Measurements from ENCODE around the gene ZNF678.

The ZNF678 gene

DNA sequence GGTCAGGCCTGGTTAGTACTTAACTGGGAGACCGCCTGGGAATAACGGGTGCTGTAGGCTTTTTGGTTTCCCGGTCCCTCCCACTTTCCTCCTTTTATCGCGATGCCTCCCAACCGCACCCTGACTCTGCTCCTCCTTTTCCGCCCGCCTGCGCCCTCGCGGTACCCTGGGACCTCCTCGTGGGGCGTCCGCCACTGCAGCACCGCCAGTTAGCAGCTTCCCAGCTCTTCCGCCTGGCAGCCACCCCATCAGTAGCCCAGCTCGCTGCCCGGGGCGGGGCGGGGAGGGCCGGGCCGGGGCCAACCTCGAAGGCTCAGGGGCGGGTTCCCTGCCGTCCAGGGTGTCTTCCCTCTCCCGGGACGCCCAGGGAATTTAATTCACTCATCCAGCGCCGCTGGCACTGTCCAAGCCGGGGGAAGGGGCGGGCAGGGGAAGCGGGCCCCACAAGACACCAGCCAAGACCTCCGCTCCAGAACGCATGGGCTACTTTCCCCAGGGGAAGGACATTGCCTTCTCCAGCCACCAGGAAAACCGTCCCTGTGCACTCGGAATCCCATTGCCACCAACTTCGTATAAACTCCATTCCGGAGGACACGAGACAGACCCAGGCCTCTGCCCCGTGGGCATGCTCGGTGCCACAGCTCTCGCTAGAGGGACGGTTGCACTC, 2.0 kb upstream of the ZNF678 start:
- no peak for DNase-seq (ENCODE audit: extremely low read depth, low read depth)
- TF ChIP-seq, protein P1, sequence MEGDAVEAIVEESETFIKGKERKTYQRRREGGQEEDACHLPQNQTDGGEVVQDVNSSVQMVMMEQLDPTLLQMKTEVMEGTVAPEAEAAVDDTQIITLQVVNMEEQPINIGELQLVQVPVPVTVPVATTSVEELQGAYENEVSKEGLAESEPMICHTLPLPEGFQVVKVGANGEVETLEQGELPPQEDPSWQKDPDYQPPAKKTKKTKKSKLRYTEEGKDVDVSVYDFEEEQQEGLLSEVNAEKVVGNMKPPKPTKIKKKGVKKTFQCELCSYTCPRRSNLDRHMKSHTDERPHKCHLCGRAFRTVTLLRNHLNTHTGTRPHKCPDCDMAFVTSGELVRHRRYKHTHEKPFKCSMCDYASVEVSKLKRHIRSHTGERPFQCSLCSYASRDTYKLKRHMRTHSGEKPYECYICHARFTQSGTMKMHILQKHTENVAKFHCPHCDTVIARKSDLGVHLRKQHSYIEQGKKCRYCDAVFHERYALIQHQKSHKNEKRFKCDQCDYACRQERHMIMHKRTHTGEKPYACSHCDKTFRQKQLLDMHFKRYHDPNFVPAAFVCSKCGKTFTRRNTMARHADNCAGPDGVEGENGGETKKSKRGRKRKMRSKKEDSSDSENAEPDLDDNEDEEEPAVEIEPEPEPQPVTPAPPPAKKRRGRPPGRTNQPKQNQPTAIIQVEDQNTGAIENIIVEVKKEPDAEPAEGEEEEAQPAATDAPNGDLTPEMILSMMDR (IDR thresholded peaks at IDR 0.05; ENCODE audit: low read depth, low read length): no peak

DNA sequence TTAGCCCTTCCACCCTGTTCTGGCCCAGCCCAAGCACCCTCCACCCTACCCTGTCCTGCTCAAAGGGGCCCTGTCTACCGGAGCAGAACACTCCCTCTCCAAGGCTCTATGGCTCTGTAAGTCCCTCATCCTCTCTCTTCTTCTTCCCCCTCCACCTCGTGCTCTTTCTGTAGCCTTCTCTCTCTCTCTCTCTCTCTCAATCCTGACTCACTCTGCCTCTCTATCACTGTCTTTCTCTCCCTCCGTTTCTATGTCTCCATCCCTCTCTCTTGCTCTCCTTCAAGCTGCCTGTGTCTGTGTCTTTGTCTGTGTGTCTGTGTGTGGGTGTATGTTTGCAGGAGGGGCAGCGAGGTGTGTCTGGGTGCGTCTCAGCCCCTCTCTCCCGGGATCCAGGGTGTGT, 1.3 kb upstream of the ZNF678 start:
- TF ChIP-seq, protein P1 (IDR thresholded peaks at IDR 0.05; ENCODE audit: low read depth, low read length): no peak

DNA sequence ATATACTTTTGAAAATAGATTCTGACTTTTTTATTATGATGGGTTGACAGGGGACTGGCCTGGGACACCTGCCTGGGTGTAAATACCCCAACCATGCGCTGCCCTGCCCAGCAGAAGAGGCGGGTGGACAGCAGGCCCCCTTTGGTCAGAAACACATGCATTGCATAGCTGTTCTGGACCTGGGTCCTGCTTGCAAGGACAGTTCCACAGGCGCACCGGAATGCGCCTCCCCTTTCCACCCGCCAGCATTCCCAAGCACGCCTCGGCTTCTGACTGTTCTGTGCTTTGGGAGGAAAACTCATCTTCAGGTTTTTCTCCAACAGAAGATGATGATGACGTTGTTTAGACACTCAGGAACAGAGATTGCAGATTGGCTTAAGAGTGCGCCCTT, 428 bp upstream of the ZNF678 start:
- DNase-seq (ENCODE audit: extremely low read depth, low read depth): no peak
- TF ChIP-seq, protein P1 (IDR thresholded peaks at IDR 0.05; ENCODE audit: low read depth, low read length): no peak

More for the DNA sequence above, 1.3 kb upstream of the ZNF678 start:
- DNase-seq (ENCODE audit: extremely low read depth, low read depth): no peak

DNA sequence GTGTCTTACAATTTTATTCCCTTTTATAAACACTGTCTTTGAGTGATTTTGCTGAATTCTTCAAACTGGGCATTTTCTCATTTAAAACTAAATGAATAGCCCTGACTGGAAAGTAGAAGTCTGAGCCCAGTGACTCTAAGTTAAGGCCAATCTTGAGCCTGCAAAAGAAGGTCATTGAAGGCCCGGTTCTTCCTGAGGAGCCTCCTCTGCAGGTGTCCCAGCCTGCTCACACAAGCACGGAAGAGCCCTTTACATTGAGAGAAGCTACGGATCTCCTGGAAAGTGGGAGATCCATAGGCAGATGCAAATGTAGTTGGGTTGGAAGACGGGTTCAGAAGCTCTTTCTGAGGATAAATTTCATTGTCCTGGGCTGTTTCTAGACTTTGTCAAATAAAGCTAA, 3.9 kb downstream of the ZNF678 start:
- TF ChIP-seq, protein P1 (IDR thresholded peaks at IDR 0.05; ENCODE audit: low read depth, low read length): no peak
- no peak for DNase-seq (ENCODE audit: extremely low read depth, low read depth)

DNA sequence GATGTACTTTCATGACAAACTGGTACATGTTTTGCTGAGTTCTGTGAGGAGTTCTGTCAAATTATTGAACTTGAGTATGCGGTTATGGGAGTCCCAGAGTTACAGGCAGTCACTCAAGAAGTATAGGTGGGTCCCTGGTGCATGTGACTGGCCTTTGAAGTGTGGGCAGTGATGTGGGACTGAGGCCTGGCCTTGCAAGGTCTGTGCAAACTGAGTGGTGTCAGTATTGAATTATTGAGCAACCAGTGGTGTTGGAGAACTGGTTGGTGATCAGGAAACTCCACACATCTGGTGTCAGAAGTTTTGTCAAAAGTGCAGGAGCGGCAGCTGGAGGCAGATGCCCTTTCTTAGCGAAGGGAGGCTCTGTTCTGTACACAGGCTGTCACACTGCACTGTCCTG, 5.2 kb downstream of the ZNF678 start:
- TF ChIP-seq, protein P1 (IDR thresholded peaks at IDR 0.05; ENCODE audit: low read depth, low read length): no peak
- DNase-seq (ENCODE audit: extremely low read depth, low read depth): no peak

DNA sequence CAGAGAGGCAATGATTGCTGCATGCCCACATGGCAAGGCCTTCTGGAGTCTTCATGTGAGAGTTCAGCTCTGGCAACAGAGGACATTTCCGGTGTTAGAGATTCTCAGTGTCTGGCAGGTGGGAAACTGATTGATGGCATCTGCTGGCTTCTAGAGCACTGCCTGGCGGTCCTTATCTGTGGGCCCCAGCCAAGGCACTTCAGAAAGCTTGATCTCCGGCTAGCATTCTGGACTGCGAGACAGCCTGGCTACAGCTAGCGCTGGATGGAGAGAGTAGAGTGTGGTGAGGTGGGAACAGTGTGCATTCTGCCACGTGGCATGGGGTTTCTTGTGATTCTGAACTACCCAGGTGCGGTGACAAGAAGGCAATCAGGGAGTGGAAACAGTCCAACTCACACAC, 9.4 kb downstream of the ZNF678 start:
- TF ChIP-seq, protein P1 (IDR thresholded peaks at IDR 0.05; ENCODE audit: low read depth, low read length): no peak
- DNase-seq (ENCODE audit: extremely low read depth, low read depth): no peak

DNA sequence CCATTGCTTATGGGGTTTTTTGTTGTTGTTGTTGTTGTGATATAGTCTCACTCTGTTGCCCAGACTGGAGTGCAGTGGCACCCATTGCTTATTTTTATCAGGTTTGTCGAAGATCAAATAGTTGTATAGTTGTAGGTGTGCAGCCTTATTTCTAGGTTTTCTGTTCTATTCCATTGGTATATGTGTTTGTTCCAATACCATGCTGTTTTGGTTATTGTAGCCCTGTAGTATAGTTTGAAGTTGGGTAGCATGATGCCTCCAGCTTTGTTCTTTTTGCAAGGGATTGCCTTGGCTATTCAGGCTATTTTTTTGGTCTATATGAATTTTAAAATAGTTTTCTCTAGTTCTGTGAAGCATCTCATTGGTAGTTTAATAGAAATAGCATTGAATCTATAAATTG, 11.6 kb downstream of the ZNF678 start:
- no peak for DNase-seq (ENCODE audit: extremely low read depth, low read depth)

More for the DNA sequence above, 11.6 kb downstream of the ZNF678 start:
- TF ChIP-seq, protein P1 (IDR thresholded peaks at IDR 0.05; ENCODE audit: low read depth, low read length): no peak

Data from AG09319 (cell line).